Stimulated activated CD4-positive, alpha-beta T cell treated with anti-CD3 and anti-CD28 coated beads, Interleukin-2, amount 100 ng/mL, for 48 hours (primary cell): Measurements from ENCODE around the gene ACOX1.

Experiments
- DNase-seq, 2 donors: peaks; one replicate each; pipeline ENCODE4 v3.0.0-alpha.2; 2020

Gene ACOX1

GRCh38 chr17:75926456-75926855, 52.5 kb downstream of the ACOX1 start:
- DNase-seq, result no peak

GRCh38 chr17:75925912-75926311, 53.1 kb downstream of the ACOX1 start:
- no peak for DNase-seq

- no peak for DNase-seq
These were observed 53.9 kb downstream of the ACOX1 start for GRCh38 chr17:75925103-75925502.

GRCh38 chr17:75922963-75923874, 55.7 kb downstream of the ACOX1 start:
- DNase-seq, result no peak

GRCh38 chr17:75922173-75922961, 56.6 kb downstream of the ACOX1 start:
- DNase-seq, result no peak

GRCh38 chr17:75921596-75921995, 57.4 kb downstream of the ACOX1 start:
- no peak for DNase-seq

- no peak for DNase-seq
These were observed 58.9 kb downstream of the ACOX1 start for GRCh38 chr17:75920045-75920560.

- DNase-seq, result no peak
These were observed 59.4 kb downstream of the ACOX1 start for GRCh38 chr17:75919611-75920010.

GRCh38 chr17:75917917-75918445, 61.0 kb downstream of the ACOX1 start:
- no peak for DNase-seq

- no peak for DNase-seq
These were observed 61.6 kb downstream of the ACOX1 start for GRCh38 chr17:75917141-75917916.

- no peak for DNase-seq
These were observed 63.7 kb downstream of the ACOX1 start for GRCh38 chr17:75915268-75915667.

- no peak for DNase-seq
These were observed 64.2 kb downstream of the ACOX1 start for GRCh38 chr17:75914643-75915267.

GRCh38 chr17:75913537-75914210, 65.3 kb downstream of the ACOX1 start:
- DNase-seq, result no peak

GRCh38 chr17:75910699-75911098, 68.3 kb downstream of the ACOX1 start:
- DNase-seq, result no peak

- no peak for DNase-seq
These were observed 69.1 kb downstream of the ACOX1 start for GRCh38 chr17:75909812-75910274.

- no peak for DNase-seq
These were observed 69.7 kb downstream of the ACOX1 start for GRCh38 chr17:75909051-75909811.

GRCh38 chr17:75908201-75908600, 70.8 kb downstream of the ACOX1 start:
- no peak for DNase-seq

GRCh38 chr17:75906143-75906884, 72.7 kb downstream of the ACOX1 start:
- no peak for DNase-seq

GRCh38 chr17:75904749-75905521, 74.0 kb downstream of the ACOX1 start, which contains the start of gene MRPL38:
TSS of gene MRPL38 (minus strand) at chr17:75904884. CDS start at chr17:75904875, 9 bp downstream.
- peak; percentile 94 to 96 for DNase-seq
